G401.6 (cell line): ENCODE data around the gene ATG3.
"Not testable (repeated sequence)": the region's sequence is repeated elsewhere in the genome, so short reads cannot be mapped to it uniquely, and the experiment has no call there.

ENCODE experiments used
- FAIRE-seq: peaks from 2 replicates; lab custom pipeline; 2012; peaks lifted over from hg19 to GRCh38; lab: Jason Lieb, UNC

Gene ATG3

DNA sequence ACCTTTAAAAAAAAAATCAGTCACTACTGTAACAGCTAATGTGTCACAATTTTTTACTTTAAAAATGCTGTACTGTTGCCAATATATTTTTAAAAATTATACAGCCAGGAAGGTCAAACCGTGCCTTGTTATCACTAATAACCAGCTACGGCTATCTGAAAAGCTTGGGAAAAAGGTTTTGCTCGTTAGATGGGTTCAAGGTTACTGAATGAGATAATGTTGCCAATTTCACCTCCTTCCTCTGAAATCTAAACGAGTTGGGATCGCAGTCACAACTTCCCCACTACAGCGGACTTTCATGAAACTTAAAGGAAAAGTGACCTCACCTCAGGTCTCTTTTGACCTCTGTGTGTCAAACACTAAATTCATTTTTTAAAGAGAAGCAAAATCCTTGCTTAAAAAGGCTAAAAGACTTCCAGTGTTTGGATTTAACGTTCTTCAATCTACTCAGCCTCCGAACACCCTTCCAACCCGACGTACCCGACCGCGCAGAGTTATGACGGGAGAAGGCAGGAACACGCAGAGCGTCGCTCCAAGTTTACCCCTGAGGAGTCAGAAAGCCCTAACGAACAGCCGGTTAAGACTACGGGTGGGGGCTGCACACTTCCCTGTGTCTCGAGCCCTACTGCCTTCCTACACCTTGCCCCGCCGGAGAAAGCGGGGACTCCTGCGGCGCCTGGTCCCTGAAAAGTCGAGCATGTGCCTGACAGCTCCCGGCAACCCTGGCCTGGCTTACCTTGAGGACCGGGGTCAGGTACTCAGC, 860 bp downstream of the ATG3 start:
- no peak for FAIRE-seq

DNA sequence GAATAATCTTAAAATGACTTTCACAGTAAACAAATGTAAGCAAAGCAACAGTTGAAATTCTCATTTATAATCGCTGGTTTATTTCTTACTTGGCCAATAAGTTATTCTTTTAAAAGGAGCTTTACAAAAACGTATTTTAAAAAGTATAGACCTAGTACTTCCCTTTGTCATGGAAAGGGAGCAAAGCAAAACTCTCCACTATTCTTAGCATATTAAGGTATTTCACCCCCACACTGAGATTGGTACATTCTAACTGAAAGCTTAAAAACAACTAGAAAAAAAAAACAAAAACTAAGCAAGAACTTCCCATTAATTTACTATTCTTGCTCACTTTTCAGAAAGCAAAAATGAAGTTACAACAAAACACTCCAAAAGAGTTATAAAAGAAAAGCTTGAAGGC, 1.5 kb downstream of the ATG3 start:
- no peak for FAIRE-seq

DNA sequence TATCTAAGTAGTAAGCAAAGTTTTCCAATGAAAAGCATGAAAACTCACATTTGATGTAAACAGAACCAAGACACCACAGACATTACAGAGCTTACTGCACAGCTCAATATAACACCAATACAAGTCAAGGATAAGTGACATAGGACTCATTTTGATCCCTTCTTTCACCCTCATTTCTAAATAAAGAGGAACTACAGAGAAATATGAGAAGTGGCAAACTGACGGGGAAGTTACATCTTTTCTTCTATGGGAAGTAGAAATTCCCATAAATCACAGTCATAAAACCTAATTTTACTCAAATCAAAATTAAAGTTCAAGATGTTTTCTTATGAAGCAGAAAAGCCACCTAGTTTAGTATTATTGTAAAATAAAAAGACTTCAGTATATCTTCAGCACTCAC, 3.8 kb downstream of the ATG3 start:
- FAIRE-seq: no peak

DNA sequence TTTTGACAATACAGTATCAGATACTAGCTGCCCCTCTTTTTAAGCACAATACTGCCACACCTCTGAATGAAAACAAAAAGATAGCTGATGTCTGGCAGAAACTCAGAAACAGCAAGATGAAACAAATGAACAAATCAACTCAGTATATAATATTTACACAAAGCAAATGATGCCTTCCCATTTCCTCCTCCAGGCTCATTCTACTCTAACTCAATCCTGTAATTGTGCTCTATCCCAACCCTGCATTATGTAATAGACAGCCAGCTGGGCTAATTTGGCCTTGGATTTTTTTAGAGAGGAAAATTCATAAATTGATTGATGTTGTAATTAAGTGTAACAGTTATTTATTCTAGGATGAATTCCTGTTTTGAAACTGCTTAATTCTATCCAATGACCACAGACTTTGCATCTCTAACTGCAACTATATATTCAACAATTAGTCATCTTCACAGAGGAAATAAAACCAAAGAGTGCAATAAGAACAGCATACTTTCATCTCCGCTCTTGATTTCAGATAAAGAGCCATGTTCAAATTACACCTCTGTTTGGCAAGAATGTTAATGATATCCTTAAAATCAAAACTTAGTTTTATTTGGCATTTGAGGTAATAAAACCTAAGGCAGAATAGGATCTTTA, 6.1 kb downstream of the ATG3 start:
- no peak for FAIRE-seq

DNA sequence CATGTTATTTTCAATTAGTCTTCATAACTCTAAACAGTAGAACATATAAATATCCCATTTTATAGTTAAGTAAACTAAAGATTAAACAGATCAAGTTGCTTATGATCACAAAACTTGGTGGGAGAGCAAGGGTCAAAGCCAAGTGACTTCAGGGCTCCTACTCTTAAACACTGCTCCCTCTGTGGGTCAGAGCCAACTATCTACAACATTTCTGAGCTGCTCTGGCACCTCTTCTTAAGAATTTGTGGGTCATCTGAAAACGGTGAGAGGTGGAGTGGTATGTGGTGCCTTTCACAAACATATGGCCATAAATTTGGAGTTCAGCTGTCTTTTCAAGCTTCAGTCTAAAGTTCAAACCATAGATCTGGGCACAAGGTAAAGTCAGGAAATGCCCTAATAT, 10.9 kb downstream of the ATG3 start:
- FAIRE-seq: no peak

DNA sequence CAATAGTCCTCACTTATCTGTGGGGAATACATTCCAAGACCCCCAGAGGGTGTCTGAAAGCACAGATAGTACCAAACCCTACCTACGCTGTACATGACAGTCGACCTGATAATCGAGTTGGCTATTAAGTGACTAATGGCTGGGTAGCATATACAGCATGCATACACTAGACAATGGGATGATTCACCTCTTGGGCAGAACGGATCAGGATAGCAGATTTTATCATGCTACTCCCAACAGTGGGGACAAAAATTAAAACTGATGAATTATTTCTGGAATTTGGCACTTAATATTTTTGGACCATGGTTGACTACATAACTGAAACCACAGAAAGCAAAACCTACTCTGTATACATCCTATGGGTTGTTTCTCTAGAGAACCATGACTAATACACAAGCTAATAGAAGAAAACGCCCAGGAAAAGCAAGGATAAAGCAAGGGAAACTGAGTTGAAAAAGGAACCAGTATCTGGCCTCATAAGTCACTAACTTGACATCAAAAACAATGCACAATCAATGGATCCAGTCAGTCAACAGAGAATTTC, 15.5 kb downstream of the ATG3 start:
- no peak for FAIRE-seq

DNA sequence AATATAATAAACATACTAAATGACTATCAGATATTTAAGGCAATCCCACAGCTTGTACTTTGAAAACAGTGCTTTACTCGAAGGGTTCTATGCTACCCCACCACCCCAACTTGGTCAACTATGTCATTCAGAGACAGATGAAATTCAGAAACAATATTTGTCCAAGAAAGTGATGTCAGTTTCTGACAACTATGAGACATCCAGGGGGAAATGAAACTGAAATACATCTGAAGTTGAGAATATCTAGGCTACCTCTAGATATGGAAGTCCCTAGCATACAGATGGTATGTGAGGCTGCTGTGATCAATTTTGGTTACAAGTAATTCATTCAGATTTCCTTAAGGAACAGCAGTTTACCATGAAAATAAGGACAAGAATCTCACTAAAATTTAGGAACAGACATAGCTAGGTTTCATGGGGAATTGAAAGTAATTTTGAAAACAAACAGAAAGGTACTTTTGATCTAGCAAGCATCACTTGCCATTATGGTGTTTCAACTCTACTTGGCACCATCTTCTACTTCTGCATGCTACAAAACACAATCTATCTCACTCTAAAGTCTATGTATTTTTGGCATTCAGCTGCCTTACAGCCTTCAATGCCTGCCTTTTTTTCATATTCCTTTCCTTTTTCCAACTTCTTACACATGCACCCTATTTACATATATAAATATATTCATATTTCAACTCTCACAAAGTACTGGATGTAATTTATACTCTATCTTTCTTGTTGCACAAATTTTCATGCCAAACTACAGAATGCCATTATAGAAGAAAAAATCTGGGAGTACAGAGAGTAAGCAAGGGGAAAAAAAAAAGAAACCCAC, 21.7 kb downstream of the ATG3 start:
- FAIRE-seq: no peak

DNA sequence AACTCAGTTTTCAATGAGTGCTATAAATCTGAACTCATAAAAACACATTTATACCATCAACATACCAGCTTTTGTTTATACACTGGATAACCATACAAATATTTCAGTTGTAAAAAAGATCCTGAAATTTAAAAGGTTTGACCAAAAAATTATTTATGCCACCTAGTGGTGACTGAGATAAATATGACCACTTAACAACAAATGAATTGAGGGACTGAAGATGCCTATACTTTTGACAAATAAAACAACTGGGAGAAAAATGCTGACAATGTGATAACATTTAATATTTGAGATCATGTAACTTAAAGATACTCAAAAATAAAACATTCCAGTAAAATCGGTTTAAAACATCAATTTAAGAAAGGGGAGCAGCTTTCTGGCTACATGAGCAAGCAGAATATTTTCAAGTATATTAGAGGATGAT, 30.4 kb downstream of the ATG3 start:
- FAIRE-seq: peak; percentile 94

DNA sequence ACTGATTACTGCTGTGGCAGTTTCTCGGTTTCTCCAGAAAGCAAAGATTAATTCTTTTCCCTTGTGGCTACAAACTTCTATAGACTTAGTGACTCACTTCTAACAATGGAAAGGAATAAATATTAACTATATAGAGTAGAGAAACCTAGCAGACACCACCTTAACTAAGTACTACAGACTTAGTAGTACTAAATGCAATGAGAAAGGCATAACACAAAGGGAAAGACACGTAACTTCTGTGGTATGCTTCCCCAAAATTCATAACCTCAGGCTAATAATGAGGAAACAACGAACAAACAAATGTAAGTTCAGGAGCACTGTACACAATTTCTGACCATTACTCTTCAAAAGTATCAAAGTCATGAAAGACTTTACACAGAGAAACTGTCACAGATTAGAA, 31.2 kb downstream of the ATG3 start:
- no peak for FAIRE-seq

DNA sequence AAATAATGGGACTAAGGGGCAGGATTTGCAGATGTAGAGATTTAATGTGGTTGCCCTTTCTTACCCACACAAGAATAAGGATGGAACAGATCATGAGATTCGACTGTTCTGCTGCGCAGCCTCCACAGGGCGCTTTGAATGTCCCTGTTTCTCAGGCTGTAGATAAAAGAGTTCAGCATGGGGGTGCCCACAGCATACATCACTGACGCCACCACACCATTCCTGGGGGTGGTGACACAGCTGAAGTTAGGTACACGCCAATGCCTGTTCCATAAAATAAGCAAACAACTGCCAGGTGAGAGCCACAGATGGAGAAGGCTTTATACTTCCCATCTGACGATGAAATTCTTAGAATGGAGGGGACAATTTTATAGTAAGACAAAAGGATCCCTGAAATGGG, 37.6 kb downstream of the ATG3 start:
- not testable (repeated sequence) for FAIRE-seq

DNA sequence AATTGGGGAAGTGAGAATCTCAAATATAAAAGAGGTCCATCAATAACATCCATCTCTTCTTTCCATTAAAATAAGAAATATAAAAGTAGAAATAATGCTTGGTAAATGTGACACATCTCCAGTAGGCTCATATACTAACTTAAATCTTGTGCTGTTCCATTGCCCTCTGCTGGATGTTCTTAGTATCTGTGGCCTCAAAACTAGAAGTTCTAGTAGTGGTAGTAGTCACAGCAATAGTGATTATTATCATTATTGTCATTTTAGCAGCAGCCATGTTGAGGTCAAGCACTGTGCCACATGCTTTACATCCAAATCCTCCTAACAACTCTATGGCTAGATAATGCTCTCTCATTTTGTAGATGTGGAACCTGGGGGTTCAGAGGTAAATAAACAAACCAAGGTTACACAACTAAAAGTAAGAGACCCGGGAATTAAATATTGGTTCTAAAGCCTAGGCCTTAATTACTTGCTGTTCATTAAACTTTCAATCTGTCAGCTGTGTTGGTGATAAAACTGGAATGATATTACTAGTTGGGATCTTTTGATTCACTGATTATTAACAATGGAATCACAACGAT, 42.2 kb downstream of the ATG3 start:
- FAIRE-seq: peak; percentile 89

DNA sequence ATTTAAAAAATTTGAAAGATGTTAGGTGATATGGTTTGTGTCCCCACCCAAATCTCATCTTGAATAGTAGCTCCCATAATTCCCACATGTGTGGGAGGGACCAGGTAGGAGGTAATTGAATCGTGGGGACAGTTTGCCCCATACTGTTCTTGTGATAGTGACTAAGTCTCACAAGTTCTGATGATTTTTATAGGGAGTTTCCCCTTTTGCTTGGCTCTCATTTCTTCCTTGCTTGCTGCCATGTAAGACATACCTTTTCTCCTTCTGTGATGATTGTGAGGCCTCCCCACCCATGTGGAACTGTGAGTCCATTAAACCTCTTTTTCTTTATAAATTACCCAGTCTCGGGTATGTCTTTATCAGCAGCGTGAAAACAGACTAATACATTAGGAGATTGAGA, 42.8 kb downstream of the ATG3 start:
- FAIRE-seq: not testable (repeated sequence)

DNA sequence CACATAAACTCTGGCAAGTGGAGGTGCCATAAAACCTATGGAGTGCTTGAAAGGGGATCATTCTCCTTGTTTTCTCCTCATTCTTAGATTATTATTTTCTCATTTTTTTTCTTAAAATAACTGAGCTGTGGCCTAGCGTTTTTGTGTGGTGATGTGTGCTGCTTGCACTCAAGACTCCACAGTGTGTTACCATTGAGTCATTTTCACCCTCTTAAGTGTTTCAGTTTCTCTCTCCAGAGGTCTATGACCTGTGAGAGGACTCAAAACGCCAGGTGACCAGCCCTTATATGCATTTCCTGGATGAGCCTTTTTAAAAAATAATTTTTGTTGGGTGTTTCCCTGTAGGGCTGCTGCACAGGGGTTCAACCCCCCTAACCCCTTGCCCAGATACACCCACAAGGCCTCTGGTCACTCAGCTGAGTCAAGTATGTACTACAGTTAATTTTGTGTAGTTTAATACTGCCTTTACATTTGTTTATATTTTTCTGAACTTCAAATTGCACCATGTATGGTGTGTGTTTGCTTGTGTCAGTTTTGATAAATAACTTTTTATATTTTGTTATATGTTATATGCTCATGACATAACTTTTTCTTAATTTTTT, 47.1 kb downstream of the ATG3 start:
- FAIRE-seq: no peak

DNA sequence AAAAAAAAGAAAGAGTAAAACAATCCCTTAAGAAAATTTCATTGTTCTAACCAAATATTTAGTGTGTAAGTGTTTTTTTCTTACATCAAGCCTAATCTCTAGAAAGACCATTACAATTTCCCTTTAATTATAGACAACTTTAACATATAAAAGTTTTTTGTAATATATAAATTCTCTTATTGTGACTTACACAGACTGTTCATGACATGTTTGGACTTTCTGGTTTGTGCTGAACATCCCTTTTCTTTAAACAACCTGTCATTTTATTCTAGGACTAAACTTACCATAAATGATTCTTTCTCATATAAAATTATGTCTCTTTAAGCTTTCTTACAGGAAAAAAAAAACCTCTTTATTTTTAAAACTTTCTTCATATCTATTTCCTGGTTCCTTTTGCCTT, 49.4 kb downstream of the ATG3 start:
- FAIRE-seq: peak; percentile 44

DNA sequence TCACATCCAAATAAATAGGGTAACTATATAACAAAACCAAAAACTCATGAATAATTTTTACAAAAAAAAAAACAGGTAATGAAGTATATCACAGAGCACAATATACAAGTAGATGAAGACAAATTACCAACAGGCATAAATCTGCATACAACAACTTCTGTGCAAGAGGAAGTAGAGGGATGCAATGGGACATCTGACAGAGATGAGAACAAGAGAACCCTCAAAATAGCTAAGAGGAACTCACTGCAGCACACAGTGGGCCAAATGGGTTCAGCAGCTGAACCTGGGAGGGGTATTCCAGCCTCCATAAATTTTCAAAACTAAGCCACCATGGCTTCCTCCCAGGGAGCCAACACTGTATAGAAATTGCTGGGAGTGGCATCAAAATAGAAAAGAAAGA, 52.9 kb downstream of the ATG3 start:
- no peak for FAIRE-seq

DNA sequence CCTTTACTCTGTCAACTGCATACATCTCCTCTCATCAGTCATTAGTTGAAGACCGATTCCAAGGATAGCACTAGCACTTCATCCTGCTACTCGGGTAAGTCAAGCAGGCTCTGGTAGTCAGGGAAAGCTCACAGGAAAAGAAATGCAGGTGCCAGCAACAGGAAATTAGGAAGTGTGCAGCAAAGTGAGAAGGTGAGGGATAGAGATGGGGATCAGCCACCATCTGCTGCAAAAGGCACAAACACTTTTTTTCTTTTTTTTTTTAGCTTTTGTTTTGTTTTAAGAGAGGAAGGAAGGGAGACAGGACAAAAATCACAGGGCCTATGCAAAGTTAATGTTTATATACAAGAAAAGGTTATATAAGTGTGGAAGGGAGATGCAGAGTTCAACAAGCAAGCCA, 53.5 kb downstream of the ATG3 start:
- no peak for FAIRE-seq

DNA sequence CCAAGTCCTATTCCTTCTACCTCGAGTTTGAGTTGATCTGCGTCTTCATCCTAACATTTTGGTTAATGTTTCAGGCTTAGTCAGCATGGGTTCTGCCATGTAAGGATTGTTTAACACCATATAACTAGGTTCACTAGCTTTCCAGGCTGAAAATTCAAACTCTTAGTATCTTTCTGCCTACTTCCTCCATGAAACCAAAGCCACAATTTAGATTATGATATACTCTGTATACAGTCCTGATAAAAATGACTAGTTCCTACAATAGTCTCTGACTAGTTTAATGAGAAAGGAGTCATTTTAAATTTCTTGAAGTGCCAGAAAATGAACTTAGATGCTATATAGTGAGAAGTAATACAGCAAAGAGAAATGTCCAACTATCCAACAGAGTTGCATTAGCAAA, 55.9 kb downstream of the ATG3 start:
- FAIRE-seq: no peak

DNA sequence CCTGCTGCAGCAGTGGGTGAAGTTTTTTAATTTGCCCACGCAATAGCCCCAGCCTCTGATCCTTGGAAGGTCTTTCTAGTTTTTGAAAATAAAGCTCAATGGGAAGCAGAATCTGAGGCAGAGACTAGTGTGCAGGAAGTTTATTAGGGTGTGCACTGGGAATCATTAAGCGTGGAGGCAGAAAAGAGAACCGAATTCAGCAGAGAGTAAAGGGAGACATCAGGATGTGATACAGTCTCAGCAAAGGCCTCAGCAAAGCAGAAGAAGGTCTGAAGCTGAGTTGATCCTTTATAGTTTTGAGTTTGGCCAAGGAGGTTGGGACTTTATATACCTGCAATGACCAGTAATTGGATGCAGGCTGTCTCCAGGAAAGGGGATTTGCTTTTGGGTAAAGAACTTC, 57.6 kb downstream of the ATG3 start:
- no peak for FAIRE-seq

DNA sequence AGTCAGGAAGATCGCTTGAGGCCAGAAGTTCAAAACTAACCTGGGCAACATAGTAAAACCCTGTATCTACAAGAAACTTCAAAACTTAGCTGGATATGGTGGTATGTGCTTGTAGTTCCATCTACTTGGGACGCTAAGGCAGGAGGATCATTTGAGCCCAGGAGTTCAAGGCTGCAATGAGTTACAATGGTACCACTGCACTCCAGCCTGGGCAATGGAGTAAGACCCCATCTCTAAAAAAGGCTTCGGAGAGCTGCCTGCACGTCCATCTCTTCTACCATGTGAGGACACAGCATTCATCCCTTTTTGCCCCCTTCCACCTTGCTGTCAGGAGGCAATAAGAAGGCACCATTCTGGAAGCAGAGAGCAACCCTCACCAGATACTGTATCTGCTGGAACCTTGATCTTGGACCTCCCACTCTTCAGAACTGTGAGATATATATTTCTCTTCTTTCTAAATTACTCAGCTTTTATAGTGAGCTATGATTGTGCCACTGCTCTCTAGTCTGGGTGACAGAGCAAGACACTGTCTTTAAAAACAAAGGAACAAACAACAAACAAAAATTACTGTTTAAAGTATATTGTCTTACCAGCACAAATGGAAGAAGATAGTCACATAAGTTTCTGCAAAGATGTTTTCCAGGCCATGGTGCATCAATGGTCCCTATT, 58.3 kb downstream of the ATG3 start:
- no peak for FAIRE-seq

DNA sequence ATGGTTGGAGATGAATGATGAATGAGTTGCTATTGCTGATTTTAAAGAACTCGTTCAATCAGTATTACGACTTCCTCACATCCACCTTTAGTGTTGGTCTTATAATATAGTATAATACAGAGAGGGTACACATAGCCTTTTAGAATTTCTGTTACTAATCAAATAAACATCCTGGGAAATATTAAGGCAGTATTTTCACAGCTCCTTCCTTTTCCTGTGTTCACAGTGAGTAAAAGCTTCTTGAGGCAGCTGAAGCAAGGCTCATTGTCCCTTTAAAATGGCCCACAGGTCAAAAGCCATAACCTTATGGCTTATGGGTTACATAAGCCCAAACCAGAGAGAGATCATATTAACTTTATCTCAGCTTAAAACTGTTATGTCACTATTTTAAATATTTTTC, 61.1 kb downstream of the ATG3 start:
- no peak for FAIRE-seq

DNA sequence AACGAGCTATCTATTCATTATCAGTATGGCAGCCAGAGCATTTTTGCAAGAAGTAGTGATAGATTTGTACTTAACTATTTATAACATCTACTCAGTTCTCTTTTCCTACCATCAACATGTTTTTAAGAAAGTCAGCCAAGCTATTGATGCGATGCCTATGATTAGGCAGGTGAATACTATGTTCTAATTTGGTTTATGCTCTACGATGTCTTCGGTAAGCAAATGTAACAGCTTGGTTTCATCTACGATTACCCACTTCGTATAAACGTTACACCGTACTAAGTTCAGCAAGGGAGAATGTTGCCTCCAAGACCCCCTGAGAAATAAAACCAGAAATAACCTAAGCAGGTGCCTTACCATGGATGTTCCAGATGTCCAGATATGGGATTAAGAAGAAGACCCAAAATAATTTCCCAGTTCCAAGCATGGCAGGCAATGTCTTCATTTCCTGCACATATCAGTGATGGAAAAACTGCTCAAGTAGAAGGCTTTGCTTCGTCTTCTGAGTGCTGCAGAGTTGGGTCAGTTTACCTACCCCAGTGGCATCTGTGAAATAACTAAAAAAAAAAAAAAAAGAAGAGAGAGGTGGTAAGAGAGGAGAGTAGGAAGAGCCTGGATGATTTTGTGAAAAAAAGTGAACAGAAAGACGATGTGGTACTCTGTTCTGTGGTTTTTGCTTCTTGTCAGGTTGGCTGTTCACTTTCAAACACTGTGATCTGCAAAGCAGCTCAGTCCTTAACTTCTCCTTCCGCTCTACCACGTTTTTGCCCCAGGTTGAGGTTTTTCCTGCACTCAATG, 62.6 kb downstream of the ATG3 start, which contains the start of gene BTLA:
Gene BTLA, minus strand, starts transcription at position 559 of the 798 bp plus-strand sequence. Its CDS starts 114 bp downstream, at position 445.
- no peak for FAIRE-seq
